Loucy (cell line): Measurements from ENCODE around the gene ZNF423.

Experiments
- H2AFZ ChIP-seq: fragments of 200-600 bp; sonication (generic); 2 replicates; pipeline ENCODE4 v1.6.0; 2016; ENCODE audit warnings: antibody characterized with exemption, mild to moderate bottlenecking, low read length, moderate library complexity
- H3F3A ChIP-seq: fragments of 200-600 bp; 2 replicates; pipeline ENCODE4 v1.6.0; 2016; ENCODE audit warnings: antibody characterized with exemption, low read depth, mild to moderate bottlenecking
- H3K27me3 ChIP-seq: fragments of 200-600 bp; sonication (generic); 2 replicates; pipeline ENCODE4 v1.6.1; 2014; ENCODE audit warnings: low read length, mild to moderate bottlenecking; ENCODE audit not compliant: insufficient read depth, poor library complexity, severe bottlenecking
- H3K36me3 ChIP-seq: fragments of 200-600 bp; sonication (generic); 2 replicates; pipeline ENCODE4 v1.6.1; 2016; ENCODE audit warnings: low read length; ENCODE audit not compliant: insufficient read depth
- H3K4me1 ChIP-seq: fragments of 200-600 bp; sonication (generic); 2 replicates; pipeline ENCODE4 v1.5.1; 2014; ENCODE audit warnings: low read length, mild to moderate bottlenecking; ENCODE audit not compliant: insufficient read depth, poor library complexity, severe bottlenecking
- H3K4me2 ChIP-seq: fragments of 200-600 bp; sonication (generic); 2 replicates; pipeline ENCODE4 v1.6.0; 2014; ENCODE audit warnings: antibody characterized with exemption, low read length, low read depth, mild to moderate bottlenecking; ENCODE audit not compliant: poor library complexity, severe bottlenecking
- H3K4me3 ChIP-seq: fragments of 200-600 bp; sonication (generic); 2 replicates; pipeline ENCODE4 v1.5.1; 2014; ENCODE audit warnings: low read length, mild to moderate bottlenecking, mixed read lengths; ENCODE audit not compliant: poor library complexity, severe bottlenecking
- H3K79me2 ChIP-seq: fragments of 200-600 bp; sonication (generic); 2 replicates; pipeline ENCODE4 v1.6.1; 2014; ENCODE audit warnings: low read length; ENCODE audit not compliant: insufficient read depth
- H3K9ac ChIP-seq: fragments of 200-600 bp; sonication (generic); 2 replicates; pipeline ENCODE4 v1.6.0; 2014; ENCODE audit warnings: mild to moderate bottlenecking, low read depth, low read length, moderate library complexity; ENCODE audit not compliant: poor library complexity, severe bottlenecking
- H3K9me2 ChIP-seq: fragments of 200-600 bp; sonication (generic); replicated peaks from 2 replicates; pipeline ENCODE4 v1.6.1; 2016; ENCODE audit warnings: low read depth, low read length, mixed read lengths
- H3K9me3 ChIP-seq: fragments of 200-600 bp; sonication (generic); 2 replicates; pipeline ENCODE4 v1.6.1; 2014; ENCODE audit warnings: mild to moderate bottlenecking, antibody characterized with exemption, low read length, low read depth; ENCODE audit not compliant: insufficient read depth
- H4K20me1 ChIP-seq: fragments of 200-600 bp; sonication (generic); 2 replicates; pipeline ENCODE4 v1.6.0; 2014; ENCODE audit warnings: antibody characterized with exemption, low read length, mild to moderate bottlenecking; ENCODE audit not compliant: insufficient read depth, poor library complexity, severe bottlenecking
- EZH2phosphoT487 ChIP-seq: fragments of 200-600 bp; IDR thresholded peaks from 2 replicates; pipeline ENCODE4 v1.6.1; 2018; ENCODE audit warnings: antibody characterized with exemption, mild to moderate bottlenecking, moderate library complexity, borderline replicate concordance
- TF ChIP-seq, protein P1 (sequence below): fragments of 200-600 bp; sonication (generic); conservative IDR thresholded peaks from 2 replicates; pipeline ENCODE4 v1.5.1; 2014; ENCODE audit warnings: mild to moderate bottlenecking, antibody characterized with exemption, low read length

The ZNF423 gene

DNA sequence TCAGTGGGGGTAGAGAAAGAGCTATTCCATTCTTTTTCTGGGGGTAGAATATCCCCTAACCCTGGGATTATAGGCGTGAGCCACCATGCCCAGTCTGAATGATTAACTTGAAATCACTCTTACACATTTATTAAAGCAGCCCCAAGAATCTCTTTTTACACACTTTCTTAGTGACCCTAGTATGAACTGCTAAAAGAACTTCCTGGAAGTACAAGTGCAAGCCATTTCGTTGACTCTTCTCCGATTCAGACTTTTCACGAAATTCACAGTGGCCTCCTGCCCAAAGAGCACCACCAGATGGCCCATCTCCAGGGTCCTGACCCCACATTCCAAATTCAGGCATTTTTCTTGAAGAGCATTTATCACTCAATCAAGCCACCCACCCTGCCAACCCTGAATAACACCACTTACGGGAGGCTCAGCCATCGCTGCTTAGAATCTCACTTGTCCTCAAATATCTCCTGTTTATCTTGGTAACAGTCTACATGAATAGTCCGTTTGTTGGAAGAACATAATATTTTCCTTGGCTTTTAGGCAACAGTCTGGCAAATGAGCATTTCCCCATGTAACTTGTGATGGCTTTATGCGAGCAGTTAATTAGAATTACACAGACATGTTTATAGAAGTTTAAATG is 28.0 kb downstream of the ZNF423 start:
- Histone ChIP-seq H3K9ac (no peak overlapping the region), H4K20me1 (no peaks in the 10 kb centered on the region), H3K9me3 (no peaks in the 10 kb centered on the region), H3K4me1 (no peaks in the 10 kb centered on the region), H3K27me3 (no peaks in the 10 kb centered on the region), H3K4me2 (no peak overlapping the region), H3F3A (no peaks in the 10 kb centered on the region), H3K36me3 (no peaks in the 10 kb centered on the region), H2AFZ (no peak overlapping the region), H3K79me2 (no peaks in the 10 kb centered on the region), H3K4me3 (no peak overlapping the region), H3K9me2 (no peaks in the 10 kb centered on the region)
- TF ChIP-seq, protein P1, sequence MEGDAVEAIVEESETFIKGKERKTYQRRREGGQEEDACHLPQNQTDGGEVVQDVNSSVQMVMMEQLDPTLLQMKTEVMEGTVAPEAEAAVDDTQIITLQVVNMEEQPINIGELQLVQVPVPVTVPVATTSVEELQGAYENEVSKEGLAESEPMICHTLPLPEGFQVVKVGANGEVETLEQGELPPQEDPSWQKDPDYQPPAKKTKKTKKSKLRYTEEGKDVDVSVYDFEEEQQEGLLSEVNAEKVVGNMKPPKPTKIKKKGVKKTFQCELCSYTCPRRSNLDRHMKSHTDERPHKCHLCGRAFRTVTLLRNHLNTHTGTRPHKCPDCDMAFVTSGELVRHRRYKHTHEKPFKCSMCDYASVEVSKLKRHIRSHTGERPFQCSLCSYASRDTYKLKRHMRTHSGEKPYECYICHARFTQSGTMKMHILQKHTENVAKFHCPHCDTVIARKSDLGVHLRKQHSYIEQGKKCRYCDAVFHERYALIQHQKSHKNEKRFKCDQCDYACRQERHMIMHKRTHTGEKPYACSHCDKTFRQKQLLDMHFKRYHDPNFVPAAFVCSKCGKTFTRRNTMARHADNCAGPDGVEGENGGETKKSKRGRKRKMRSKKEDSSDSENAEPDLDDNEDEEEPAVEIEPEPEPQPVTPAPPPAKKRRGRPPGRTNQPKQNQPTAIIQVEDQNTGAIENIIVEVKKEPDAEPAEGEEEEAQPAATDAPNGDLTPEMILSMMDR = no peak
- TF ChIP-seq EZH2phosphoT487 = no peak

DNA sequence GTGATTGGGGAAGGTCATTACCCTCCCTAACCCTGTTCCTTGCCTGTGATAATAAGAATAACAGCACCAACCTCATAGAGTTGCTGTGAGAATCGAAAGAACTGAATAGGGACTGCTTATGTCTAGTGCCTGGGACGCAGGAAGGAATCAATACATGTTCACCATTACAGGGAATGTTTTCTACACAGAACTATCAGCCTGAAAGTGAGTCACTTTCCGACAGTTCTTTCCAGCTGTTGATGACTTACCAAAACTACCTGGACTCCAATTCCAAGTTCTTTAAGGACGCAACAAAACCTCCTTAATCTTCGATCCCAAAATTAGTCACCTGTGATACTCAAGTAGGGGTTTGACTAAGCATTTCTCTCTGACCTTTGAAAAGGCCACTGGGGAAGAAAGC is 29.4 kb downstream of the ZNF423 start:
- Histone ChIP-seq H3K9me3 (no peaks in the 10 kb centered on the region), H4K20me1 (no peaks in the 10 kb centered on the region), H3K9me2 (no peaks in the 10 kb centered on the region), H3K4me1 (no peaks in the 10 kb centered on the region), H3F3A (no peaks in the 10 kb centered on the region), H3K9ac (no peak overlapping the region), H3K36me3 (no peaks in the 10 kb centered on the region), H3K4me2 (no peak overlapping the region), H2AFZ (no peak overlapping the region), H3K27me3 (no peaks in the 10 kb centered on the region), H3K4me3 (no peak overlapping the region), H3K79me2 (no peaks in the 10 kb centered on the region)
- TF ChIP-seq, protein P1 = no peak
- no peak for TF ChIP-seq EZH2phosphoT487

DNA sequence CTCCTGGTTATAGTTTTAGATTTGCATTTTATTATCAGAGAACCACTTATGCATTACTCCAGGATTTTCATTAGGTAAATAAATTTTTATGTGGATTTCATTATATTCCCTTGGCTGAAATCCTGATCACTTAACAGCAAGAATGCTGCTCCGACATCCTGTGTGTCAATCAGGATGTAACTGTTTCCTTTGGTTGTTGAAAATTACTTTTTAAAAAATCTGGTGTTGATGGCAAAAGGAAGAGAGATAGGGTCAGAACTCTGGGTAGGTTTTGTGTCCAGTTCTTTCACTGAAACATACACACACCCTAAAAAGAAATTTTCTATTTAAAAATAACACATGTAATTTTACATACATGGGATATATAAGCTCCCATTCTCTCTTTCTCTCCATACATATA is 30.9 kb downstream of the ZNF423 start:
- Histone ChIP-seq H3K9me3 (no peaks in the 10 kb centered on the region), H3K27me3 (no peaks in the 10 kb centered on the region), H3K4me2 (no peak overlapping the region), H3K4me1 (no peaks in the 10 kb centered on the region), H3K4me3 (no peak overlapping the region), H2AFZ (no peak overlapping the region), H3K36me3 (no peaks in the 10 kb centered on the region), H3K9me2 (no peaks in the 10 kb centered on the region), H4K20me1 (no peaks in the 10 kb centered on the region), H3F3A (no peaks in the 10 kb centered on the region), H3K9ac (no peak overlapping the region), H3K79me2 (no peaks in the 10 kb centered on the region)
- TF ChIP-seq EZH2phosphoT487 = no peak
- TF ChIP-seq, protein P1 = no peak
